Karpas-422 (cell line): Measurements from ENCODE around the gene C16orf86. TPM values are rescaled to one million over a fixed set of nuclear protein-coding genes. Genes with fewer than 3 reads are reported as not detected.

Experiments used
- DNase-seq: peaks from one replicate; pipeline ENCODE4 v3.0.0-alpha.2; 2015
- H2AFZ ChIP-seq: fragments of 200-600 bp; sonication (generic); 2 replicates; pipeline ENCODE4 v1.6.1; 2014; ENCODE audit warnings: antibody characterized with exemption, low read length, mixed read lengths
- H3K27ac ChIP-seq: fragments of 200-600 bp; sonication (generic); 2 replicates; pipeline ENCODE4 v1.5.1; 2014; ENCODE audit warnings: mild to moderate bottlenecking, low read length, moderate library complexity
- H3K27me3 ChIP-seq: fragments of 200-600 bp; sonication (generic); 2 replicates; pipeline ENCODE4 v1.6.1; 2014; ENCODE audit warnings: low read length, mixed read lengths
- H3K36me3 ChIP-seq: fragments of 200-600 bp; sonication (generic); 2 replicates; pipeline ENCODE4 v1.6.1; 2014; ENCODE audit warnings: low read length, mixed read lengths; ENCODE audit not compliant: insufficient read depth
- H3K4me1 ChIP-seq: fragments of 200-600 bp; sonication (generic); 2 replicates; pipeline ENCODE4 v1.6.1; 2014; ENCODE audit warnings: mild to moderate bottlenecking, low read length, mixed read lengths
- H3K4me2 ChIP-seq: fragments of 200-600 bp; sonication (generic); 2 replicates; pipeline ENCODE4 v1.6.1; 2014; ENCODE audit warnings: low read length, low read depth, mild to moderate bottlenecking; ENCODE audit not compliant: poor library complexity, severe bottlenecking
- H3K4me3 ChIP-seq: fragments of 200-600 bp; sonication (generic); 2 replicates; pipeline ENCODE4 v1.5.1; 2014; ENCODE audit warnings: mild to moderate bottlenecking, antibody characterized with exemption, low read length, mixed read lengths
- H3K79me2 ChIP-seq: fragments of 200-600 bp; sonication (generic); 2 replicates; pipeline ENCODE4 v1.6.1; 2014; ENCODE audit warnings: mild to moderate bottlenecking, low read length, mixed read lengths
- H3K9ac ChIP-seq: fragments of 200-600 bp; sonication (generic); 2 replicates; pipeline ENCODE4 v1.6.0; 2014; ENCODE audit warnings: low read length
- H3K9me2 ChIP-seq: fragments of 200-600 bp; sonication (generic), shearing (Covaris generic); replicated peaks from 2 replicates; pipeline ENCODE4 v1.6.0; 2014; ENCODE audit warnings: mild to moderate bottlenecking, low read length, moderate library complexity; ENCODE audit not compliant: insufficient read depth
- H3K9me3 ChIP-seq: fragments of 300-700, 200-600 bp; sonication (generic); 2 replicates; pipeline ENCODE4 v1.6.1; 2014; ENCODE audit warnings: low read length, mixed read lengths
- H4K20me1 ChIP-seq: fragments of 200-600 bp; sonication (generic); 2 replicates; pipeline ENCODE4 v1.6.1; 2014; ENCODE audit warnings: mild to moderate bottlenecking, antibody characterized with exemption, low read length, low read depth; ENCODE audit not compliant: insufficient read depth
- total RNA-seq: library from RNA; depleted of rRNA; stranded (reverse); fragments of >200 nt; shearing (Covaris generic); gene quantifications from 2 replicates; pipeline ENCODE4 v1.2.3, GENCODE V29; 2014; ENCODE audit warnings: low replicate concordance

The C16orf86 gene
- total RNA-seq, 1 experiment from 2014 or later, result 13.8 TPM

- DNase-seq, result no peak
- no peaks in the 10 kb centered on the region for H3K9me3 ChIP-seq
- H3K9ac ChIP-seq, result peak overlapping the region; percentile 92
- no peaks in the 10 kb centered on the region for H3K9me2 ChIP-seq
- H3K27me3 ChIP-seq, result no peaks in the 10 kb centered on the region
- no peaks in the 10 kb centered on the region for H3K36me3 ChIP-seq
- H3K4me2 ChIP-seq, result peak overlapping the region; percentile 92
- peaks cover 52% of the 10 kb centered on the region for H3K4me1 ChIP-seq
- peak overlapping the region; percentile 83 for H3K4me3 ChIP-seq
- H3K79me2 ChIP-seq, result no peaks in the 10 kb centered on the region
- H4K20me1 ChIP-seq, result no peaks in the 10 kb centered on the region
- H3K27ac ChIP-seq, result peak overlapping the region; percentile 91
- peak overlapping the region; percentile 61; the same call in 1 of the 2 replicates for H2AFZ ChIP-seq
Observed at GRCh38 chr16:67667453-67667816, 821 bp downstream of the C16orf86 start.

GRCh38 chr16:67667817-67668494 is 1.3 kb downstream of the C16orf86 start:
- Histone ChIP-seq H3K4me3 (peak overlapping the region; percentile 83; the same call in 1 of the 2 replicates), H3K4me2 (peak overlapping the region; percentile 92), H3K9ac (peak overlapping the region; percentile 92)

GRCh38 chr16:67668495-67669157 is 2.0 kb downstream of the C16orf86 start:
- Histone ChIP-seq H3K36me3 (no peaks in the 10 kb centered on the region), H3K9me3 (no peaks in the 10 kb centered on the region), H3K9ac (peak overlapping the region; percentile 51), H3K79me2 (0 out of 2 replicates have a peak, but pooled peaks cover 6% of the 10 kb centered on the region), H3K4me1 (peaks cover 61% of the 10 kb centered on the region), H3K4me3 (peak overlapping the region; percentile 19; the same call in 1 of the 2 replicates), H3K27ac (peak overlapping the region; percentile 91), H2AFZ (no peak overlapping the region), H3K9me2 (no peaks in the 10 kb centered on the region), H4K20me1 (no peaks in the 10 kb centered on the region), H3K4me2 (peak overlapping the region; percentile 92), H3K27me3 (no peaks in the 10 kb centered on the region)
- peak; percentile 68 for DNase-seq

More at GRCh38 chr16:67667817-67668494, 1.3 kb downstream of the C16orf86 start:
- Histone ChIP-seq H3K27me3 (no peaks in the 10 kb centered on the region), H3K9me3 (no peaks in the 10 kb centered on the region), H4K20me1 (no peaks in the 10 kb centered on the region), H2AFZ (no peak overlapping the region), H3K27ac (peak overlapping the region; percentile 91), H3K9me2 (no peaks in the 10 kb centered on the region), H3K36me3 (no peaks in the 10 kb centered on the region), H3K4me1 (peaks cover 54% of the 10 kb centered on the region), H3K79me2 (0 out of 2 replicates have a peak, but pooled peaks cover under 1% of the 10 kb centered on the region)
- peak; percentile 98 for DNase-seq

- Histone ChIP-seq H3K9me2 (no peaks in the 10 kb centered on the region), H3K4me3 (no peak overlapping the region), H2AFZ (no peak overlapping the region), H4K20me1 (no peaks in the 10 kb centered on the region), H3K27me3 (no peaks in the 10 kb centered on the region), H3K4me1 (peaks cover 69% of the 10 kb centered on the region), H3K79me2 (0 out of 2 replicates have a peak, but pooled peaks cover 6% of the 10 kb centered on the region), H3K9ac (peak overlapping the region; percentile 51; the same call in 1 of the 2 replicates), H3K9me3 (no peaks in the 10 kb centered on the region), H3K4me2 (peak overlapping the region; percentile 92), H3K27ac (peak overlapping the region; percentile 91), H3K36me3 (no peaks in the 10 kb centered on the region)
- no peak for DNase-seq
Observed at GRCh38 chr16:67669499-67670101, 3.0 kb downstream of the C16orf86 start.

GRCh38 chr16:67672306-67672705 is 5.7 kb downstream of the C16orf86 start:
- Histone ChIP-seq H3K9me2 (no peaks in the 10 kb centered on the region), H3K9ac (no peak overlapping the region), H3K79me2 (0 out of 2 replicates have a peak, but pooled peaks cover 10% of the 10 kb centered on the region), H3K27me3 (no peaks in the 10 kb centered on the region), H3K4me2 (no peak overlapping the region), H3K36me3 (no peaks in the 10 kb centered on the region), H3K4me1 (peaks cover 64% of the 10 kb centered on the region), H3K4me3 (no peak overlapping the region), H3K9me3 (no peaks in the 10 kb centered on the region), H2AFZ (no peak overlapping the region), H3K27ac (no peak overlapping the region), H4K20me1 (no peaks in the 10 kb centered on the region)
- DNase-seq, result no peak

- Histone ChIP-seq H3K4me2 (peak overlapping the region; percentile 4), H3K9ac (peak overlapping the region; percentile 13), H2AFZ (no peak overlapping the region), H3K36me3 (no peaks in the 10 kb centered on the region), H3K9me3 (no peaks in the 10 kb centered on the region), H3K27ac (peak overlapping the region; percentile 41), H3K27me3 (no peaks in the 10 kb centered on the region), H3K4me1 (peaks cover 57% of the 10 kb centered on the region), H3K4me3 (no peak overlapping the region), H3K9me2 (no peaks in the 10 kb centered on the region), H4K20me1 (no peaks in the 10 kb centered on the region), H3K79me2 (0 out of 2 replicates have a peak, but pooled peaks cover 10% of the 10 kb centered on the region)
- DNase-seq, result peak; percentile 88
Observed at GRCh38 chr16:67672739-67673662, 6.4 kb downstream of the C16orf86 start.

- H3K27ac ChIP-seq, result peak overlapping the region; percentile 43
- H4K20me1 ChIP-seq, result no peaks in the 10 kb centered on the region
- H3K79me2 ChIP-seq, result 0 out of 2 replicates have a peak, but pooled peaks cover 10% of the 10 kb centered on the region
- H3K4me2 ChIP-seq, result no peak overlapping the region
- peaks cover 47% of the 10 kb centered on the region for H3K4me1 ChIP-seq
- H3K4me3 ChIP-seq, result no peak overlapping the region
- H3K27me3 ChIP-seq, result no peaks in the 10 kb centered on the region
- no peaks in the 10 kb centered on the region for H3K36me3 ChIP-seq
- H2AFZ ChIP-seq, result no peak overlapping the region
- H3K9me3 ChIP-seq, result no peaks in the 10 kb centered on the region
- H3K9me2 ChIP-seq, result no peaks in the 10 kb centered on the region
- no peak for DNase-seq
- peak overlapping the region; percentile 13; the same call in 1 of the 2 replicates for H3K9ac ChIP-seq
Observed at GRCh38 chr16:67673712-67674580, 7.3 kb downstream of the C16orf86 start.
